Activated CD8-positive, alpha-beta memory T cell treated with anti-CD3 and anti-CD28 coated beads, Interleukin-2, amount 50 U/mL, for 24 hours (primary cell): ENCODE data around the gene ASS1.

Experiments used
- DNase-seq: peaks from one replicate; pipeline ENCODE4 v3.0.0-alpha.2; 2020; ENCODE audit errors: extremely low read depth

Gene ASS1

DNA sequence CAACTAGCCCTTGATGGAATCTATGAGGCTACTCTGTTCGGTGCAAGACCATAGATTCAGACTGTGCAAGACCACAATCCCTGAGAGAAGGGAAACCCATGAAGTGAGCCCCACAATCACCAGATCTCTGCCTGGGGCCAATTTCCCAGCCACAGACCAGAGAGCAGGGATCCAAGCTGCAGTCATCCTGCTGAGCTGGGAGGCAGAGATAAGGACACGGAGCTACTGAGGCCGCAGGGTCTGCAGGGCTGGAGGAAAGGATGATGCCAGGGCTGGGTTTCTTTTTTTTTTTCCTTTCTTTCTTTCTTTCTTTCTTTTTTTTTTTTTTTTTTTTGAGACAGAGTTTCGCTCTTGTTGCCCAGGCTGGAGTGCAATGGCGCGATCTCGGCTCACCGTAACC is 86.9 kb downstream of the ASS1 start:
- DNase-seq: no peak

DNA sequence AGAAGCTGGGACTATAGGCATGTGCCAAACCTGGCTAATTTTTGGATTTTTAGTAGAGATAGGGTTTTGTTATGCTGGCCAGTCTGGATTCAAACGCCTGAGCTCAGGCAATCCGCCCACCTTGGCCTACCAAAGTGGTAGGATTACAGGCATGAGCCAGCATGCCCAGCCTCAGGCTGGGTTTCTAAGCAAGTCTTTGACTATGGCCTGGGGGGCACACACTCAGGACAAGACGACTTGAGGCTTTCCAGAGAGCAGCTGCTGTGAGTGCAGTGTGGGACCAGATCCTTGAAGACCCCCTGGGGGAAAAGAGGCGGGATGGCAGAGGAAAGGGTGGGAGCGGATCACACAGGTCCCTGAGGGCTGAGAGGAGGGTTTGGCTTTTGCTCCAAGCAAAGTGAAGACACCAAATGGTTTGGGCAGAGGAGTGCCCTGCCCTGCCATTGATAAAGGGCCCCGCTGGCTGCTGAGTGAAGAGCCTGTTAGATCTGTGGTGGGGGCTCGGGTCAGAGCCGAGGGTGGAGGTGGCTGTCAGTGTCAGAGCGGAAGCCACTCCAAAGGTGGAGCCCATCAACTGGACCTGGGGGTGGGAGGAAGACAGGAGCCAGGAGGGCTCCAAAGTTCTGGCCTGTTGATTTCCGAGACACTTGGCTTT is 87.8 kb downstream of the ASS1 start:
- no peak for DNase-seq

- DNase-seq: no peak
Observed at GRCh38 chr9:130535818-130536521, 91.2 kb downstream of the ASS1 start.

GRCh38 chr9:130536701-130537107 is 91.9 kb downstream of the ASS1 start:
- DNase-seq: no peak

GRCh38 chr9:130537346-130538050 is 92.7 kb downstream of the ASS1 start:
- DNase-seq: no peak

- DNase-seq: no peak
Observed at GRCh38 chr9:130539420-130540223, 94.9 kb downstream of the ASS1 start.

GRCh38 chr9:130541533-130541932 is 96.8 kb downstream of the ASS1 start:
- DNase-seq: no peak

- no peak for DNase-seq
Observed at GRCh38 chr9:130542038-130542437, 97.3 kb downstream of the ASS1 start.

- no peak for DNase-seq
Observed at GRCh38 chr9:130542457-130543228, 97.9 kb downstream of the ASS1 start.

GRCh38 chr9:130543368-130543767 is 98.6 kb downstream of the ASS1 start:
- no peak for DNase-seq

DNA sequence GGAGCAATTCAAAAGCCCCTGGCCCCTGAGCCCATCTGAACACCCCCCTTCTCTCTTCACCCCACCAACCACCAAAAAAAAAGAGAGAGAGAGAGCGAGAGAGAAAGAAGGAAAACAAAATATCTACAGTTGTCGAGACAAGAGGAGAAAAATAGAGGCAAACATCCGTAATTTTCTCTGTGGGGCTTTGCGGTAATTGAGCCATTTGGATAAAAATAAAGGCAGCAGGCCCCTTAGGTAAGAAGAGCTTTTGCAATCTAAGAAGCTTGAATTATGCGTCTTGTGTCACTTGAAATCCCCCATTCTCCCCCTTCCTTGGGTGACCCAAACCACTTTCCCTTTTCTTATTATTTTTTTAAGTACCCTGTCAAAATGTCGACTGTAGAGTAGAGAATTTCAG is 99.1 kb downstream of the ASS1 start:
- DNase-seq: no peak

DNA sequence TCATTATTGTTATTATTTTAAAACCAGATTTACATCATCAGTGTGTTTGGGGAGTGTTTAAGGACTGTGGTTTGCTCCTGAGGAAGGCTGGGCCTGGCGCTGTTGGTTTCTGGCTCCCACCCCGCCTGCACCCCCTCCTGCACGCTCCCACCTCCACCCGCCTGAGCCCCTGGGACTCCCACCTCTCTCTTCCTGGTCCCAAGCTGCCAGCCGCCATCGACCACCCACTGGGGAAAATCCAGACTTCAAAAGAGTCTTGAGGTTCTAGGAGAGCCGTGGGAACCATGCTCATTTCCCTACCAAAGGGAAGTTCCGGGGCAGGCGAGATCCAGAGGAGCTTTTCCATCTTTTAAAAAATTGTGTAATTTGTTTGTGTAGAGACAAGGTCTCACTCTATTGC is 99.6 kb downstream of the ASS1 start:
- no peak for DNase-seq

- no peak for DNase-seq
Observed at GRCh38 chr9:130548103-130548502, 103.3 kb downstream of the ASS1 start.

- no peak for DNase-seq
Observed at GRCh38 chr9:130549093-130549735, 104.5 kb downstream of the ASS1 start.
